C4-2B (cell line): Measurements from ENCODE around the gene BMF.

ENCODE experiments used
- H3K27ac ChIP-seq: fragments of 450-650 bp; 2 replicates; pipeline ENCODE4 v1.5.1; 2017
- ZFX ChIP-seq: fragments of 450-650 bp; IDR thresholded peaks from 2 replicates; pipeline ENCODE4 v1.6.1; 2017
- TF ChIP-seq, protein P1 (sequence below): fragments of 450-650 bp; conservative IDR thresholded peaks from 2 replicates; pipeline ENCODE4 v1.5.1; 2017; ENCODE audit warnings: mild to moderate bottlenecking

The BMF gene

GRCh38 chr15:40103864-40104271, 4.8 kb downstream of the BMF start:
- H3K27ac ChIP-seq = peak overlapping the region; percentile 76

GRCh38 chr15:40102897-40103858, 5.5 kb downstream of the BMF start:
- peak overlapping the region; percentile 76 for H3K27ac ChIP-seq
- TF ChIP-seq, protein P1, sequence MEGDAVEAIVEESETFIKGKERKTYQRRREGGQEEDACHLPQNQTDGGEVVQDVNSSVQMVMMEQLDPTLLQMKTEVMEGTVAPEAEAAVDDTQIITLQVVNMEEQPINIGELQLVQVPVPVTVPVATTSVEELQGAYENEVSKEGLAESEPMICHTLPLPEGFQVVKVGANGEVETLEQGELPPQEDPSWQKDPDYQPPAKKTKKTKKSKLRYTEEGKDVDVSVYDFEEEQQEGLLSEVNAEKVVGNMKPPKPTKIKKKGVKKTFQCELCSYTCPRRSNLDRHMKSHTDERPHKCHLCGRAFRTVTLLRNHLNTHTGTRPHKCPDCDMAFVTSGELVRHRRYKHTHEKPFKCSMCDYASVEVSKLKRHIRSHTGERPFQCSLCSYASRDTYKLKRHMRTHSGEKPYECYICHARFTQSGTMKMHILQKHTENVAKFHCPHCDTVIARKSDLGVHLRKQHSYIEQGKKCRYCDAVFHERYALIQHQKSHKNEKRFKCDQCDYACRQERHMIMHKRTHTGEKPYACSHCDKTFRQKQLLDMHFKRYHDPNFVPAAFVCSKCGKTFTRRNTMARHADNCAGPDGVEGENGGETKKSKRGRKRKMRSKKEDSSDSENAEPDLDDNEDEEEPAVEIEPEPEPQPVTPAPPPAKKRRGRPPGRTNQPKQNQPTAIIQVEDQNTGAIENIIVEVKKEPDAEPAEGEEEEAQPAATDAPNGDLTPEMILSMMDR = no peak
- no peak for TF ChIP-seq ZFX

More at GRCh38 chr15:40103864-40104271, 4.8 kb downstream of the BMF start:
- TF ChIP-seq ZFX = no peak
- TF ChIP-seq, protein P1 = no peak

GRCh38 chr15:40100947-40101905, 7.5 kb downstream of the BMF start:
- peak overlapping the region; percentile 76; the same call in 1 of the 2 replicates for H3K27ac ChIP-seq
- TF ChIP-seq, protein P1 = no peak
- no peak for TF ChIP-seq ZFX

DNA sequence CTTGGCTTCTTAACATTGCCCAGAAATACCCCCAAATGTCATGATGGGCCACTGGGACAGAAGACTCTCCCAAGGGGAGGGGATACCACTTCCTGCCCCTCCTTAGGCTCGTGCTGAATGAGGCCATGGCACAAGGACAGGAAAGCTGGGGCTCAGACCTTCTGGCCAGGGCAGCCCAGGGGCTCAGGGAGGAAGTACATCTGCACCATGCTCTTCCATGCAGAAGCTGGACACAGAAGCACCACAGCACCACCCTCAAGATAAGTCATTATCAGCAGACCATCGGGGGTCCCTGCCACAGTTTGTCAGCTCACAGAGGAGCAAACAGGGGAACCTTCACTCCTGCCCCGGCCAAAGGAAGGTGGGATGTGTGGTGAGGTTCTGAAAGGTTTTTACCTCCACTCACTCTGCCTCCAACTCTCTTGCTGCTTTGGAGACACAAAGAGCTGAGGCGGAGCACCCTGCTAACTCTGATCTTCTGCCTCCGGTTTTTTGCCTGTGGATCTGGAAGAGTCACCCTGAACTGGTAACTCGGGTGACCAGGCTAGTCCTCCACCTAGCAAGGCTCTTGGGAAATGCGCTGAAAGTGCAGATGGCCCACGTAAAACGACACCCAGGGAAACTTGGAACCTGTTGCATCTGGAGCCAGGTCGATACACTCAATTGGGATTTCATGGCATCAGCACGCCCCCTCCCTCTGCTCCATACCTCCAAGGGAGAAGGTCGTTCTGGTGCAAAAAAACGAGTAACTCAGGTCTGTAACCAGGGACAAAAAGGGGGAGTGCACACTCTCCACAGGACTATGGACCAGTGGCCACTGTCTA, 8.3 kb downstream of the BMF start:
- no peak overlapping the region for H3K27ac ChIP-seq
- TF ChIP-seq, protein P1 = no peak
- TF ChIP-seq ZFX = no peak

GRCh38 chr15:40098489-40099261, 10.0 kb downstream of the BMF start:
- no peak for TF ChIP-seq ZFX
- TF ChIP-seq, protein P1 = no peak
- H3K27ac ChIP-seq = peak overlapping the region; percentile 32

DNA sequence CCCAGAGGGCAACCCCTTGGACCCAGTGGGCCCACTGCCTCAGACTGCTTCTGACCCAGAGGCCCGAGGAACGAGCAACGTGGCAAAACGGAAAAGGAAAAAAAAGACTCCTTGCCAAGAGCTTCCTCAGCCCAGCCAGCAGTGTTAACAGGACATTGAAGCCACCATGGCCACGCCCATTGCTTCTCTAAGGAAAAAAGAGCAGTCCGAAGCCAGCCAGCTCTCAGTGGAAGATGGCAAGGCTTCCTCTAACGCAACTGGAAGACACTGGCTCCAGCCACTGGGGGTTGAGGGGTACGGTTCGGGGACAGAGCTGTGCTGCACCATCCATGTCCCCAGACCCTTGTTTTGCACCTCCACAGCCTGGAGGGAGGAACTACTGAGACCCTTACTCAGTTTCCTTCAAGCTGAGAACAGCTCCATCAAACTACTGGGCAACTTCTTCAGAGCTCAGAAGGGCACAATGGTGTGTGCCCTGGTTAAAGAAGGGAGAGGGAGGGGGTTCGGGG, 10.7 kb downstream of the BMF start:
- H3K27ac ChIP-seq = peak overlapping the region; percentile 32

More for the DNA sequence above, 10.7 kb downstream of the BMF start:
- no peak for TF ChIP-seq ZFX
- TF ChIP-seq, protein P1 = no peak
